ENCODE data around the gene GLIS1. TPM values are rescaled to one million over a fixed set of nuclear protein-coding genes. Genes with fewer than 3 reads are reported as not detected.

GLIS1 gene
- total RNA-seq, 1 experiment from 2014 or later = 0.24 TPM

DNA sequence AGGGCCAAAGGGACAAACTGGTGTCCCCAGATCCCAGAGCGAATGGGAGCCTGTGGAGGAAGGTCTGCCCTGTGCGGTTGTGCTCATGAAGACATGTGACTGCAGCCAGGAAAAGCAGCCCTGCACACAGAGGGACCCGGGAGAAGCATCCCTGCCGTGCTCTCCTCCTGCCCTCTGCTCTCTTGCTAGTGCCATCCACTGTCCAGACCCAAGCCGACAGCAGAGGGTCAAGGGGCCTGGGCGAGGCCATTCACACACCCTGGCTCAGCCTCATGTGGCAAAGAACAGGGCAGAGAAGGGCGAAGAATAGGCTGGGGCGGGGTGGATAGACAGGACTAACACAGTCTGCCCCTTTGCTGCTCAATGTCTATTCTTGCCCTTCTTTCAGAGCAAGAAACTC lies 262.4 kb downstream of the GLIS1 start:
- H3K9me3 Mint-ChIP-seq = 0 out of 2 replicates have a peak, but pooled peaks cover 3% of the 10 kb centered on the region
- CTCF ChIA-PET = no interaction called here

More for the DNA sequence above, 262.4 kb downstream of the GLIS1 start:
- ATAC-seq = no peak
- POLR2A ChIA-PET = no interaction called here
- no peak for DNase-seq (ENCODE audit: low spot score)
- H3K36me3 Mint-ChIP-seq = no peaks in the 10 kb centered on the region
- no peak for TF ChIP-seq CTCF (IDR thresholded peaks at IDR 0.05)
- TF ChIP-seq ETV6 (CRISPR knock-in tag; IDR thresholded peaks at IDR 0.05) = no peak
- no peak for TF ChIP-seq ZNF317 (CRISPR knock-in tag; IDR thresholded peaks at IDR 0.05; ENCODE audit: borderline replicate concordance, low read depth)
- no peak for TF ChIP-seq ERG (CRISPR knock-in tag; IDR thresholded peaks at IDR 0.05)
- TF ChIP-seq ATF1 (CRISPR knock-in tag; IDR thresholded peaks at IDR 0.05) = no peak
- no peak for TF ChIP-seq RORB (CRISPR knock-in tag; IDR thresholded peaks at IDR 0.05)
- no peak for TF ChIP-seq OVOL2 (CRISPR knock-in tag; IDR thresholded peaks at IDR 0.05; ENCODE audit: borderline replicate concordance)
- no peak for TF ChIP-seq ATF6 (CRISPR knock-in tag; IDR thresholded peaks at IDR 0.05)
- TF ChIP-seq NFYB (CRISPR knock-in tag; conservative IDR thresholded peaks at IDR 0.05; ENCODE audit: low read depth) = no peak
- no peak for TF ChIP-seq KAT7 (CRISPR knock-in tag; IDR thresholded peaks at IDR 0.05; ENCODE audit: borderline replicate concordance)
- TF ChIP-seq, protein P1, sequence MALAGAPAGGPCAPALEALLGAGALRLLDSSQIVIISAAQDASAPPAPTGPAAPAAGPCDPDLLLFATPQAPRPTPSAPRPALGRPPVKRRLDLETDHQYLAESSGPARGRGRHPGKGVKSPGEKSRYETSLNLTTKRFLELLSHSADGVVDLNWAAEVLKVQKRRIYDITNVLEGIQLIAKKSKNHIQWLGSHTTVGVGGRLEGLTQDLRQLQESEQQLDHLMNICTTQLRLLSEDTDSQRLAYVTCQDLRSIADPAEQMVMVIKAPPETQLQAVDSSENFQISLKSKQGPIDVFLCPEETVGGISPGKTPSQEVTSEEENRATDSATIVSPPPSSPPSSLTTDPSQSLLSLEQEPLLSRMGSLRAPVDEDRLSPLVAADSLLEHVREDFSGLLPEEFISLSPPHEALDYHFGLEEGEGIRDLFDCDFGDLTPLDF (CRISPR knock-in tag; IDR thresholded peaks at IDR 0.05) = no peak
- no peak for TF ChIP-seq SP1 (CRISPR knock-in tag; conservative IDR thresholded peaks at IDR 0.05)
- no peak for TF ChIP-seq PREB (CRISPR knock-in tag; IDR thresholded peaks at IDR 0.05; ENCODE audit: borderline replicate concordance)
- TF ChIP-seq, protein P2, sequence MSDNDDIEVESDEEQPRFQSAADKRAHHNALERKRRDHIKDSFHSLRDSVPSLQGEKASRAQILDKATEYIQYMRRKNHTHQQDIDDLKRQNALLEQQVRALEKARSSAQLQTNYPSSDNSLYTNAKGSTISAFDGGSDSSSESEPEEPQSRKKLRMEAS (CRISPR knock-in tag; IDR thresholded peaks at IDR 0.05) = no peak
- no peak for TF ChIP-seq TP53 (CRISPR knock-in tag; IDR thresholded peaks at IDR 0.05)
- 0 out of 2 replicates have a peak, but pooled peaks cover 8% of the 10 kb centered on the region for H3K4me1 Mint-ChIP-seq
- H3K4me3 Mint-ChIP-seq = no peak overlapping the region
- H3K27me3 Mint-ChIP-seq (ENCODE audit: low read depth) = peaks cover 21% of the 10 kb centered on the region
- no peak overlapping the region for H3K27ac Mint-ChIP-seq
